HUES64 (cell line): ENCODE measurements around the gene PAM.
"Not testable (repeated sequence)": the region's sequence is repeated elsewhere in the genome, so short reads cannot be mapped to it uniquely, and the experiment has no call there.

ENCODE experiments used
- H3K27ac ChIP-seq: 2 replicates; pipeline ENCODE4 v1.7.0; 2013; ENCODE audit warnings: low read depth, low read length, inconsistent platforms
- H3K27me3 ChIP-seq: 2 replicates; pipeline ENCODE4 v1.6.1; 2013; ENCODE audit warnings: mild to moderate bottlenecking, low read length; ENCODE audit not compliant: insufficient read depth
- H3K36me3 ChIP-seq: 2 replicates; pipeline ENCODE4 v1.6.1; 2013; ENCODE audit warnings: mild to moderate bottlenecking, low read length; ENCODE audit not compliant: insufficient read depth
- H3K4me1 ChIP-seq: 2 replicates; pipeline ENCODE4 v1.6.1; 2013; ENCODE audit warnings: mild to moderate bottlenecking, low read length, moderate library complexity; ENCODE audit not compliant: insufficient read depth
- H3K4me3 ChIP-seq: 2 replicates; pipeline ENCODE4 v1.5.1; 2013; ENCODE audit warnings: mild to moderate bottlenecking, low read length, moderate library complexity
- H3K9ac ChIP-seq: 2 replicates; pipeline ENCODE4 v1.6.1; 2013; ENCODE audit warnings: mild to moderate bottlenecking, low read depth, low read length
- H3K9me3 ChIP-seq: 2 replicates; pipeline ENCODE4 v1.6.1; 2013; ENCODE audit warnings: low read depth, low read length; ENCODE audit not compliant: insufficient read depth
- WGBS: fragments of 150-250, 120-280 bp; methylation state at CpG from one replicate; pipeline ENCODE4 v1.1.7; 2013; ENCODE audit warnings: missing lambda C conversion rate; 5-methylcytosine and 5-hydroxymethylcytosine counted together

The PAM gene

GRCh38 chr5:102975457-102976182 lies 220.5 kb downstream of the PAM start:
- no peak overlapping the region for H3K4me3 ChIP-seq
- H3K36me3 ChIP-seq: no peaks in the 10 kb centered on the region; the same call in 1 of the 2 replicates
- H3K27me3 ChIP-seq: no peaks in the 10 kb centered on the region
- no peak overlapping the region for H3K9ac ChIP-seq
- no peak overlapping the region for H3K27ac ChIP-seq
- 91% methylated on average over 3 of the region's 3 CpGs for WGBS
- H3K4me1 ChIP-seq: no peaks in the 10 kb centered on the region
- no peaks in the 10 kb centered on the region for H3K9me3 ChIP-seq

- Histone ChIP-seq H3K27me3 (no peaks in the 10 kb centered on the region), H3K27ac (no peak overlapping the region), H3K4me3 (no peak overlapping the region), H3K9me3 (no peaks in the 10 kb centered on the region), H3K9ac (no peak overlapping the region), H3K36me3 (peaks cover 6% of the 10 kb centered on the region; the same call in 1 of the 2 replicates), H3K4me1 (no peaks in the 10 kb centered on the region)
- WGBS: 93% methylated on average over 3 of the region's 3 CpGs
These were observed 227.0 kb downstream of the PAM start for GRCh38 chr5:102981957-102982635.

- no peak overlapping the region for H3K4me3 ChIP-seq
- H3K27me3 ChIP-seq: no peaks in the 10 kb centered on the region
- H3K36me3 ChIP-seq: peaks cover 6% of the 10 kb centered on the region; the same call in 1 of the 2 replicates
- H3K4me1 ChIP-seq: no peaks in the 10 kb centered on the region
- no peak overlapping the region for H3K9ac ChIP-seq
- H3K9me3 ChIP-seq: no peaks in the 10 kb centered on the region
- 97% methylated on average over 2 of the region's 3 CpGs for WGBS
- no peak overlapping the region for H3K27ac ChIP-seq
These were observed 231.0 kb downstream of the PAM start for GRCh38 chr5:102986074-102986473.

- H3K4me1 ChIP-seq: no peaks in the 10 kb centered on the region
- H3K4me3 ChIP-seq: no peak overlapping the region
- no peak overlapping the region for H3K27ac ChIP-seq
- no peaks in the 10 kb centered on the region for H3K9me3 ChIP-seq
- H3K27me3 ChIP-seq: no peaks in the 10 kb centered on the region
- H3K36me3 ChIP-seq: no peaks in the 10 kb centered on the region
- 95% methylated on average over 3 of the region's 3 CpGs for WGBS
- no peak overlapping the region for H3K9ac ChIP-seq
These were observed 233.4 kb downstream of the PAM start for GRCh38 chr5:102988459-102988858.

GRCh38 chr5:102991802-102992201 lies 236.7 kb downstream of the PAM start:
- Histone ChIP-seq H3K36me3 (no peaks in the 10 kb centered on the region), H3K27me3 (no peaks in the 10 kb centered on the region), H3K4me1 (no peaks in the 10 kb centered on the region), H3K9me3 (no peaks in the 10 kb centered on the region), H3K9ac (no peak overlapping the region), H3K27ac (no peak overlapping the region), H3K4me3 (no peak overlapping the region)

GRCh38 chr5:102996011-102996575 lies 241.0 kb downstream of the PAM start:
- Histone ChIP-seq H3K4me3 (no peak overlapping the region), H3K36me3 (no peaks in the 10 kb centered on the region), H3K27me3 (no peaks in the 10 kb centered on the region), H3K9ac (no peak overlapping the region), H3K9me3 (no peaks in the 10 kb centered on the region), H3K27ac (no peak overlapping the region), H3K4me1 (no peaks in the 10 kb centered on the region)
- 91% methylated on average over 1 of the region's 1 CpG for WGBS

GRCh38 chr5:102998224-102998623 lies 243.1 kb downstream of the PAM start:
- Histone ChIP-seq H3K9me3 (no peaks in the 10 kb centered on the region), H3K4me3 (no peak overlapping the region), H3K4me1 (no peaks in the 10 kb centered on the region), H3K36me3 (no peaks in the 10 kb centered on the region), H3K27me3 (no peaks in the 10 kb centered on the region), H3K9ac (no peak overlapping the region), H3K27ac (no peak overlapping the region)
- WGBS: 75% methylated on average over 1 of the region's 2 CpGs

- Histone ChIP-seq H3K27me3 (no peaks in the 10 kb centered on the region), H3K27ac (no peak overlapping the region), H3K4me1 (no peaks in the 10 kb centered on the region), H3K9ac (no peak overlapping the region), H3K36me3 (no peaks in the 10 kb centered on the region), H3K4me3 (no peak overlapping the region), H3K9me3 (no peaks in the 10 kb centered on the region)
- WGBS: 93% methylated on average over 3 of the region's 3 CpGs
These were observed 244.1 kb downstream of the PAM start for GRCh38 chr5:102999191-102999590.

- H3K27me3 ChIP-seq, H3K4me1 ChIP-seq, H3K4me3 ChIP-seq, H3K27ac ChIP-seq, H3K9ac ChIP-seq, H3K36me3 ChIP-seq, H3K9me3 ChIP-seq: not testable (repeated sequence)
- 93% methylated on average over 1 of the region's 1 CpG for WGBS
These were observed 244.5 kb downstream of the PAM start for GRCh38 chr5:102999621-103000020.

GRCh38 chr5:103000089-103000488 lies 245.0 kb downstream of the PAM start:
- no peaks in the 10 kb centered on the region for H3K4me1 ChIP-seq
- H3K9me3 ChIP-seq: no peaks in the 10 kb centered on the region
- H3K27ac ChIP-seq: no peak overlapping the region
- H3K9ac ChIP-seq: no peak overlapping the region
- H3K36me3 ChIP-seq: no peaks in the 10 kb centered on the region
- H3K27me3 ChIP-seq: no peaks in the 10 kb centered on the region
- no peak overlapping the region for H3K4me3 ChIP-seq

GRCh38 chr5:103003872-103004271 lies 248.8 kb downstream of the PAM start:
- Histone ChIP-seq H3K36me3 (peaks cover 20% of the 10 kb centered on the region; the same call in 1 of the 2 replicates), H3K9me3 (no peaks in the 10 kb centered on the region), H3K4me3 (no peak overlapping the region), H3K27me3 (no peaks in the 10 kb centered on the region), H3K27ac (no peak overlapping the region), H3K4me1 (no peaks in the 10 kb centered on the region), H3K9ac (no peak overlapping the region)
- 96% methylated on average over 4 of the region's 4 CpGs for WGBS
